ENCODE results near the gene ANKS6. TPM values are rescaled to one million over a fixed set of nuclear protein-coding genes. Genes with fewer than 3 reads are reported as not detected.

ANKS6 gene
- total RNA-seq, 2 experiments from 2014 or later: 11.8 to 12.2 TPM

DNA sequence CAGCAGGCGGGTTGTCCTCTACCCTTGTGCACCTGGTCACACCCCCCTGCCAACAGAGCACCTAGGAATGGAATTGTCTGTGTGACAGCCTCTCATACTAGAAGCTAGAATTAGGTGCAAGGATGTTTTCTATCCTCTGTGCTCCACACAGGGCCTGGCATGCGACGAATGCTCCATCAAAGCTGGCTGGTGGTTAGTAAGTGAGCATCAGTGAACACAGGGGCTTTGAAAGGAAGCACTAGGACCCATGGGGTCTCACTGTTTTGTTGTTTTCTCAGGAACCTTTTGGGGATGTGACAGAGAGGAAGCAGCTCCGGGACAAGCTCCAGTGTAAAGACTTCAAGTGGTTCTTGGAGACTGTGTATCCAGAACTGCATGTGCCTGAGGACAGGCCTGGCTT, 43.4 kb upstream of the ANKS6 start:
- ATAC-seq (ENCODE audit: poor library complexity) (no peak), DNase-seq (no peak)
- ChIA-PET POLR2A (no interaction called here), CTCF (no interaction called here)
- TF ChIP-seq, protein P1, sequence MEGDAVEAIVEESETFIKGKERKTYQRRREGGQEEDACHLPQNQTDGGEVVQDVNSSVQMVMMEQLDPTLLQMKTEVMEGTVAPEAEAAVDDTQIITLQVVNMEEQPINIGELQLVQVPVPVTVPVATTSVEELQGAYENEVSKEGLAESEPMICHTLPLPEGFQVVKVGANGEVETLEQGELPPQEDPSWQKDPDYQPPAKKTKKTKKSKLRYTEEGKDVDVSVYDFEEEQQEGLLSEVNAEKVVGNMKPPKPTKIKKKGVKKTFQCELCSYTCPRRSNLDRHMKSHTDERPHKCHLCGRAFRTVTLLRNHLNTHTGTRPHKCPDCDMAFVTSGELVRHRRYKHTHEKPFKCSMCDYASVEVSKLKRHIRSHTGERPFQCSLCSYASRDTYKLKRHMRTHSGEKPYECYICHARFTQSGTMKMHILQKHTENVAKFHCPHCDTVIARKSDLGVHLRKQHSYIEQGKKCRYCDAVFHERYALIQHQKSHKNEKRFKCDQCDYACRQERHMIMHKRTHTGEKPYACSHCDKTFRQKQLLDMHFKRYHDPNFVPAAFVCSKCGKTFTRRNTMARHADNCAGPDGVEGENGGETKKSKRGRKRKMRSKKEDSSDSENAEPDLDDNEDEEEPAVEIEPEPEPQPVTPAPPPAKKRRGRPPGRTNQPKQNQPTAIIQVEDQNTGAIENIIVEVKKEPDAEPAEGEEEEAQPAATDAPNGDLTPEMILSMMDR (IDR thresholded peaks at IDR 0.05): no peak
- H3K4me3 Mint-ChIP-seq: no peak overlapping the region
- no peaks in the 10 kb centered on the region for H3K4me1 ChIP-seq (ENCODE audit: insufficient read depth, low read length)
- intact Hi-C loops (cut with DNase I, micrococcal nuclease): no loop called here
- no peak overlapping the region for H3K27ac Mint-ChIP-seq
- peaks cover 9% of the 10 kb centered on the region for H3K36me3 ChIP-seq (ENCODE audit: insufficient read depth, low read length)
- no peaks in the 10 kb centered on the region for H3K27me3 ChIP-seq (ENCODE audit: control insufficient read depth in 1 of 2, insufficient read depth in 2 of 2, low read length in 2 of 2)
- H3K27ac ChIP-seq (ENCODE audit: low read depth in 1 of 2, low read length in 2 of 2): no peak overlapping the region
- H3K9me3 ChIP-seq (ENCODE audit: control insufficient read depth in 1 of 2, insufficient read depth in 1 of 2, low read length in 2 of 2): no peaks in the 10 kb centered on the region
- H3K36me3 Mint-ChIP-seq (ENCODE audit: low read depth): peaks cover 67% of the 10 kb centered on the region
- no peaks in the 10 kb centered on the region for H3K4me1 Mint-ChIP-seq (ENCODE audit: low read depth)
- H3K9me3 Mint-ChIP-seq: no peaks in the 10 kb centered on the region
- no peak overlapping the region for H3K4me3 ChIP-seq (ENCODE audit: low read length)
- no peaks in the 10 kb centered on the region for H3K27me3 Mint-ChIP-seq

DNA sequence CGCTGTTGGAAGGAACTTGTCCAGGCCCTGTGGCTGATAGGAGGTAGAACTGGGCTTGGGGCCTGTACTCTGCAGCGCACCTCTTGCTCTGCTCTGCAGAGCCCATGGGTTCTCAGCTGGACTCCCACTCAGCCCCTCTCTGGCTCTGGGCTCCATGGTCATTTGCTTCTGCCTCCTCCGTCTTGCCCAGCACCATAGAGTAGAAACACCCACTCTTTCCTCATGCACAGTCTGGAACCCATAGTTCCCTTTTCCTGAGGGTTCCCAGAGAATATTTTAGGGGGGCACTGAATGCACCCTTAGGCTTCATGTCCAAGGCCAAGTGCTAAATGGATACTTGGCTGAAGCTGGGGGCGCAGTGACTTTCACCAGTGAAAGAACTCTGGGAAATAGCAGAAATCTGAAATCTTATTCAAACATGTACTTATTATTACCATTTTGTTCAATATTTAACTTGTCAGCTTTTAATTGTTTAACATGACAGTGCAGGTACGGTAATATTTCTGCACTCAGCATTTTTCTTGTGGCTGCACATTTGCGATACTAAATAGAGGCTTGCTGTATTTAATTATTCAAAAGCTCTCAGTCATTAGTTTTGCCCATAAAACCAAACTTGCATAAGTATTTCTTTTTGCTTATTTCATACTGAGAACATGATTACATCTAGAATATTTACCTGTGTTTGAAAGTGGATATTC, 42.7 kb upstream of the ANKS6 start:
- no peak overlapping the region for H3K27ac ChIP-seq (ENCODE audit: low read depth in 1 of 2, low read length in 2 of 2)
- Mint-ChIP-seq H3K9me3 (no peaks in the 10 kb centered on the region), H3K27ac (no peak overlapping the region), H3K4me1 (ENCODE audit: low read depth) (no peaks in the 10 kb centered on the region), H3K4me3 (no peak overlapping the region), H3K36me3 (ENCODE audit: low read depth) (peaks cover 61% of the 10 kb centered on the region), H3K27me3 (no peaks in the 10 kb centered on the region)
- peaks cover 7% of the 10 kb centered on the region for H3K36me3 ChIP-seq (ENCODE audit: insufficient read depth, low read length)
- ATAC-seq (ENCODE audit: poor library complexity) (no peak), DNase-seq (no peak)
- intact Hi-C loops (cut with DNase I, micrococcal nuclease): no loop called here
- ChIA-PET POLR2A (no interaction called here), CTCF (interaction anchor here (1.4 kb wide), 1 partner anchor 9 kb away, joined by 4 read pairs; no protein-coding TSS in a partner anchor)
- TF ChIP-seq, protein P1 (IDR thresholded peaks at IDR 0.05): no peak
- no peak overlapping the region for H3K4me3 ChIP-seq (ENCODE audit: low read length)
- H3K4me1 ChIP-seq (ENCODE audit: insufficient read depth, low read length): no peaks in the 10 kb centered on the region
- no peaks in the 10 kb centered on the region for H3K9me3 ChIP-seq (ENCODE audit: control insufficient read depth in 1 of 2, insufficient read depth in 1 of 2, low read length in 2 of 2)
- H3K27me3 ChIP-seq (ENCODE audit: control insufficient read depth in 1 of 2, insufficient read depth in 2 of 2, low read length in 2 of 2): no peaks in the 10 kb centered on the region

DNA sequence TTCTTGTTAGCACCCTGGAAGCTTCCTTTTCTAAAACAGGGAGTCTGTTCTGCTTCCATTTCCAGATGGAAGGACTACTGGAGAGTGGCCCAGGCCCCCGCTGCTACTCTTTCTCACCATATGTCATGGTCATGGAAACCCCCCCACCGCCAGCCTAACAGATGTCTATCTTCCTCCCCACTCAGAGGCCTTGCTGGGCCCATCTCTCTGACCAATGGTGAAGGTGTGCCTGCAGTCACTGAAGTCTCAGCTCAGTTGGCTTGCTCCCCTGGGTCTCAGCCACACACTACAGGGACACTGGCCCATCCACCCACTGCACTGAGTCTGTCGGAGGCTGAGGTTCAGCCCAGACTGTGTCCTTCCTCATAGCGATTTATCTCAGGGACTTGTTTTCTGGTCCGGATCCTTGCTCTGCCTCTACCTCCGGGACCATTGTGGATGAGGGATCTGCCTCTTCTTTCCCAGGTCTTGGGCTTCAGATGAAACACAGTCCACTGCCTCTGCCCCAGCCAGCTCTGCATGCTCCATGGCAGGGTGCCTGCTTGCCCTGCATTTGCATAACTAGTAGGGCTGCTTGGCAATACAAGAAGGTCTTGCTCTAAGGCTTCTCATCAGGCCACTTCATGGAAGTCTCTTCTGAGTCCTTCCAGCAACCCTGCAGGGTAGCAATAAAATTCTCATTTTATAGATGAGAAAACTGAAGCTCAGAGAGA, 42.0 kb upstream of the ANKS6 start:
- Mint-ChIP-seq H3K4me3 (no peak overlapping the region), H3K27me3 (no peaks in the 10 kb centered on the region), H3K36me3 (ENCODE audit: low read depth) (peaks cover 61% of the 10 kb centered on the region), H3K4me1 (ENCODE audit: low read depth) (no peaks in the 10 kb centered on the region), H3K27ac (no peak overlapping the region), H3K9me3 (no peaks in the 10 kb centered on the region)
- H3K27me3 ChIP-seq (ENCODE audit: control insufficient read depth in 1 of 2, insufficient read depth in 2 of 2, low read length in 2 of 2): no peaks in the 10 kb centered on the region
- peaks cover 7% of the 10 kb centered on the region for H3K36me3 ChIP-seq (ENCODE audit: insufficient read depth, low read length)
- no peak for ATAC-seq (ENCODE audit: poor library complexity)
- no peak overlapping the region for H3K4me3 ChIP-seq (ENCODE audit: low read length)
- intact Hi-C loops (cut with DNase I, micrococcal nuclease): no loop called here
- no peaks in the 10 kb centered on the region for H3K9me3 ChIP-seq (ENCODE audit: control insufficient read depth in 1 of 2, insufficient read depth in 1 of 2, low read length in 2 of 2)
- CTCF ChIA-PET: interaction anchor here (1.4 kb wide), 1 partner anchor 10 kb away, joined by 4 read pairs; no protein-coding TSS in a partner anchor
- TF ChIP-seq, protein P1 (IDR thresholded peaks at IDR 0.05): no peak
- H3K27ac ChIP-seq (ENCODE audit: low read depth in 1 of 2, low read length in 2 of 2): no peak overlapping the region
- no peaks in the 10 kb centered on the region for H3K4me1 ChIP-seq (ENCODE audit: insufficient read depth, low read length)
- DNase-seq: no peak
- POLR2A ChIA-PET: no interaction called here

All from CD4-positive, alpha-beta T cell (primary cell).